BLaER1 treated with 17β-estradiol and CSF1 and Interleukin-3, amounts not matched to agents 10 nM and 100 nM (cell line): Measurements from ENCODE around the gene TESK2.
"Not testable (repeated sequence)": the region's sequence is repeated elsewhere in the genome, so short reads cannot be mapped to it uniquely, and the experiment has no call there.

Experiments
- H3K27ac ChIP-seq, 11 experiments: shearing (Covaris generic); formaldehyde crosslinking; 2 replicates each; pipeline ENCODE4 v1.8.1; 2022
- H3K27me3 ChIP-seq, 11 experiments: shearing (Covaris generic); formaldehyde crosslinking; 2 replicates each; pipeline ENCODE4 v1.8.1; 2022
- H3K36me3 ChIP-seq, 11 experiments: shearing (Covaris generic); formaldehyde crosslinking; 2 replicates each; pipeline ENCODE4 v1.8.1; 2022
- H3K4me1 ChIP-seq, 10 experiments: shearing (Covaris generic); formaldehyde crosslinking; 2 replicates each; pipeline ENCODE4 v1.8.1; 2022
- H3K4me2 ChIP-seq, 11 experiments: shearing (Covaris generic); formaldehyde crosslinking; 2 replicates each; pipeline ENCODE4 v1.8.1; 2022
- H3K4me3 ChIP-seq, 10 experiments: shearing (Covaris generic); formaldehyde crosslinking; 2 replicates each; pipeline ENCODE4 v1.8.1; 2022
- H3K9ac ChIP-seq, 11 experiments: shearing (Covaris generic); formaldehyde crosslinking; 2 replicates each; pipeline ENCODE4 v1.8.1; 2022
- H3K9me3 ChIP-seq, 11 experiments: shearing (Covaris generic); formaldehyde crosslinking; replicated peaks in 1 of 11; 2 replicates each; pipeline ENCODE4 v1.8.1; 2022
- H4K20me1 ChIP-seq, 11 experiments: shearing (Covaris generic); formaldehyde crosslinking; 2 replicates each; pipeline ENCODE4 v1.8.1; 2022
- Cebpa-rat ChIP-seq, 11 experiments: shearing (Covaris generic); IDR thresholded peaks; 2 replicates each; pipeline ENCODE4 v1.8.1; 2022

TESK2 gene

GRCh38 chr1:45401524-45401923 lies 89.4 kb downstream of the TESK2 start:
- Histone ChIP-seq H3K4me1 (peaks cover 0 to 53% (median 0%) of the 10 kb centered on the region in 10 experiments; a peak in 6 of 20 replicates), H3K27ac (no peak overlapping the region), H3K9ac (no peak overlapping the region), H3K27me3 (no peaks in the 10 kb centered on the region), H3K9me3 (no peaks in the 10 kb centered on the region), H3K4me2 (no peak overlapping the region), H3K4me3 (no peak overlapping the region), H4K20me1 (no peaks in the 10 kb centered on the region), H3K36me3 (no peaks in the 10 kb centered on the region)
- no peak for TF ChIP-seq Cebpa-rat (IDR thresholded peaks at IDR 0.05)

GRCh38 chr1:45400049-45400448 lies 90.9 kb downstream of the TESK2 start:
- Histone ChIP-seq H3K4me3 (no peak overlapping the region), H3K27me3 (no peaks in the 10 kb centered on the region), H3K36me3 (no peaks in the 10 kb centered on the region), H3K27ac (no peak overlapping the region), H3K9ac (no peak overlapping the region), H3K4me2 (no peak overlapping the region), H3K9me3 (no peaks in the 10 kb centered on the region), H4K20me1 (no peaks in the 10 kb centered on the region), H3K4me1 (peaks cover 2 to 62% (median 9%) of the 10 kb centered on the region in 10 experiments; a peak in 19 of 20 replicates)
- no peak for TF ChIP-seq Cebpa-rat (IDR thresholded peaks at IDR 0.05)

GRCh38 chr1:45397285-45397684 lies 93.7 kb downstream of the TESK2 start:
- no peak overlapping the region for H3K9ac ChIP-seq
- H3K4me2 ChIP-seq, result no peak overlapping the region
- H3K27ac ChIP-seq, result no peak overlapping the region
- no peaks in the 10 kb centered on the region for H4K20me1 ChIP-seq
- peaks cover 22 to 63% (median 35%) of the 10 kb centered on the region in 10 experiments for H3K4me1 ChIP-seq
- no peaks in the 10 kb centered on the region for H3K36me3 ChIP-seq
- no peak for TF ChIP-seq Cebpa-rat (IDR thresholded peaks at IDR 0.05)
- H3K4me3 ChIP-seq, result no peak overlapping the region
- H3K9me3 ChIP-seq, result no peaks in the 10 kb centered on the region
- H3K27me3 ChIP-seq, result no peaks in the 10 kb centered on the region

GRCh38 chr1:45395582-45395981 lies 95.4 kb downstream of the TESK2 start:
- no peak for TF ChIP-seq Cebpa-rat (IDR thresholded peaks at IDR 0.05)
- Histone ChIP-seq H3K4me1 (peaks cover 22 to 75% (median 40%) of the 10 kb centered on the region in 10 experiments), H3K36me3 (no peaks in the 10 kb centered on the region), H3K9me3 (no peaks in the 10 kb centered on the region), H3K4me2 (peak overlapping the region in 7 of 11 experiments; percentile 78 to 95 (median 89); a peak in 11 of 22 replicates), H3K9ac (no peak overlapping the region), H3K27ac (peak overlapping the region in 9 of 11 experiments; percentile 81 to 99 (median 95); a peak in 14 of 22 replicates), H4K20me1 (no peaks in the 10 kb centered on the region), H3K4me3 (no peak overlapping the region), H3K27me3 (no peaks in the 10 kb centered on the region)

GRCh38 chr1:45395051-45395450 lies 95.9 kb downstream of the TESK2 start:
- H3K4me2 ChIP-seq, result peak overlapping the region; percentile 37 to 95 (median 85)
- peaks cover 22 to 75% (median 40%) of the 10 kb centered on the region in 10 experiments for H3K4me1 ChIP-seq
- H3K27ac ChIP-seq, result peak overlapping the region; percentile 81 to 99 (median 94); a peak in 21 of 22 replicates

GRCh38 chr1:45394342-45394741 lies 96.6 kb downstream of the TESK2 start:
- Histone ChIP-seq H3K4me2 (peak overlapping the region; percentile 37 to 95 (median 85)), H3K36me3 (no peaks in the 10 kb centered on the region), H4K20me1 (no peaks in the 10 kb centered on the region), H3K9me3 (no peaks in the 10 kb centered on the region), H3K4me1 (peaks cover 22 to 74% (median 40%) of the 10 kb centered on the region in 10 experiments), H3K27me3 (no peaks in the 10 kb centered on the region), H3K4me3 (peak overlapping the region in 6 of 10 experiments; percentile 4 to 45 (median 24); a peak in 4 of 20 replicates), H3K27ac (peak overlapping the region; percentile 81 to 99 (median 94)), H3K9ac (peak overlapping the region; percentile 67 to 88 (median 83))
- no peak for TF ChIP-seq Cebpa-rat (IDR thresholded peaks at IDR 0.05)

More at GRCh38 chr1:45395051-45395450, 95.9 kb downstream of the TESK2 start:
- Histone ChIP-seq H3K9me3 (no peaks in the 10 kb centered on the region), H3K9ac (peak overlapping the region in 9 of 11 experiments; percentile 67 to 88 (median 83); a peak in 14 of 22 replicates), H4K20me1 (no peaks in the 10 kb centered on the region), H3K27me3 (no peaks in the 10 kb centered on the region), H3K36me3 (no peaks in the 10 kb centered on the region), H3K4me3 (no peak overlapping the region)
- no peak for TF ChIP-seq Cebpa-rat (IDR thresholded peaks at IDR 0.05)

- no peaks in the 10 kb centered on the region for H3K36me3 ChIP-seq
- H3K9ac ChIP-seq, result peak overlapping the region; percentile 67 to 88 (median 83)
Measured at GRCh38 chr1:45393718-45394302, 97.2 kb downstream of the TESK2 start.

GRCh38 chr1:45386219-45386618 lies 104.7 kb downstream of the TESK2 start:
- no peaks in the 10 kb centered on the region for H3K9me3 ChIP-seq
- H4K20me1 ChIP-seq, result no peaks in the 10 kb centered on the region
- H3K27ac ChIP-seq, result no peak overlapping the region
- no peaks in the 10 kb centered on the region for H3K27me3 ChIP-seq
- peaks cover 0 to 14% (median 0%) of the 10 kb centered on the region in 11 experiments; a peak in 4 of 22 replicates for H3K36me3 ChIP-seq
- peaks cover 0 to 2% (median 0%) of the 10 kb centered on the region in 10 experiments; a peak in 5 of 20 replicates for H3K4me1 ChIP-seq
- H3K9ac ChIP-seq, result no peak overlapping the region
- H3K4me2 ChIP-seq, result no peak overlapping the region
- TF ChIP-seq Cebpa-rat (IDR thresholded peaks at IDR 0.05), result no peak
- no peak overlapping the region for H3K4me3 ChIP-seq

More at GRCh38 chr1:45393718-45394302, 97.2 kb downstream of the TESK2 start:
- Histone ChIP-seq H3K4me2 (peak overlapping the region; percentile 46 to 95 (median 85)), H3K27me3 (no peaks in the 10 kb centered on the region), H3K9me3 (no peaks in the 10 kb centered on the region), H3K27ac (peak overlapping the region; percentile 81 to 99 (median 94)), H4K20me1 (no peaks in the 10 kb centered on the region), H3K4me3 (peak overlapping the region in 4 of 10 experiments; percentile 19 to 45 (median 30); a peak in 4 of 20 replicates), H3K4me1 (peaks cover 22 to 68% (median 40%) of the 10 kb centered on the region in 10 experiments)
- peak in 9 of 11 experiments; percentile 39 to 87 (median 75); a peak in 15 of 22 replicates for TF ChIP-seq Cebpa-rat (IDR thresholded peaks at IDR 0.05)

- no peaks in the 10 kb centered on the region for H3K9me3 ChIP-seq
Measured at GRCh38 chr1:45385302-45385701, 105.7 kb downstream of the TESK2 start.

GRCh38 chr1:45384213-45384612 lies 106.8 kb downstream of the TESK2 start:
- H3K9me3 ChIP-seq, H3K4me2 ChIP-seq, H3K4me3 ChIP-seq, H3K4me1 ChIP-seq, H3K27ac ChIP-seq, H4K20me1 ChIP-seq, H3K27me3 ChIP-seq, H3K9ac ChIP-seq: not testable (repeated sequence)
- H3K36me3 ChIP-seq, result peaks cover 0 to 14% (median 0%) of the 10 kb centered on the region in 11 experiments; a peak in 4 of 22 replicates

More at GRCh38 chr1:45385302-45385701, 105.7 kb downstream of the TESK2 start:
- Histone ChIP-seq H3K27ac (no peak overlapping the region), H3K27me3 (no peaks in the 10 kb centered on the region), H3K36me3 (peaks cover 0 to 14% (median 0%) of the 10 kb centered on the region in 11 experiments; a peak in 4 of 22 replicates), H3K9ac (no peak overlapping the region), H3K4me3 (no peak overlapping the region), H4K20me1 (no peaks in the 10 kb centered on the region), H3K4me1 (no peaks in the 10 kb centered on the region), H3K4me2 (no peak overlapping the region)
- TF ChIP-seq Cebpa-rat (IDR thresholded peaks at IDR 0.05), result no peak
